Adrenal gland (tissue), 12 donors: ENCODE measurements around the gene LSM12. TPM values are rescaled to one million over a fixed set of nuclear protein-coding genes. Genes with fewer than 3 reads are reported as not detected.
A peak's percentile ranks its signal among the peaks of the same experiment; 100 is the strongest.

ENCODE experiments used
- DNase-seq, 7 donors: peaks; one replicate each; pipeline ENCODE4 v3.0.0-alpha.2; 2019 to 2020
- H3K27ac ChIP-seq, 5 donors: fragments of 200-600 bp; sonication (generic) in 4 of 5; 1 replicate in 3 of 5; 2 replicates in 2 of 5; pipeline versions ENCODE4 v1.5.1 to v1.8.0; 2016 to 2020; ENCODE audit warnings: mild to moderate bottlenecking in 1 of 5
- H3K27me3 ChIP-seq: fragments of 200-600 bp; 2 replicates; pipeline ENCODE4 v1.8.0; 2021
- H3K36me3 ChIP-seq, 2 donors: fragments of 200-600 bp; replicated peaks in 1 of 2; 1 replicate in 1 of 2; 2 replicates in 1 of 2; pipeline versions ENCODE4 v1.5.1 to v1.8.0; 2018 to 2022
- H3K4me1 ChIP-seq, 2 donors: fragments of 200-600 bp; replicated peaks in 1 of 2; 1 replicate in 1 of 2; 2 replicates in 1 of 2; pipeline versions ENCODE4 v1.5.1 to v1.8.0; 2018 to 2021
- H3K4me3 ChIP-seq, 4 donors: fragments of 200-600 bp; sonication (generic) in 3 of 4; one replicate each; pipeline ENCODE4 v1.5.1; 2016 to 2018
- H3K9me3 ChIP-seq, 3 donors: fragments of 200-600 bp; sonication (generic) in 1 of 3; replicated peaks in 1 of 3; 1 replicate in 2 of 3; 2 replicates in 1 of 3; pipeline versions ENCODE4 v1.5.1 to v1.8.0; 2016 to 2021
- POLR2A ChIP-seq, 2 donors: fragments of 450-650 bp; IDR thresholded peaks; one replicate each; pipeline ENCODE4 v1.6.1; 2017; ENCODE audit warnings: antibody characterized with exemption in 2 of 2, mild to moderate bottlenecking in 2 of 2, moderate library complexity in 1 of 2
- WGBS, 4 donors: extraction: QIAGEN DNeasy Blood & Tissue Kit in 2 of 4; methylation state at CpG; one replicate each; pipeline versions ENCODE4 v1.1.5 to v1.1.7; 2013 to 2017; 5-methylcytosine and 5-hydroxymethylcytosine counted together
- intact Hi-C, 2 donors: fragments of 100-400 bp; cut with DNase I; formaldehyde crosslinking; loops; one replicate each; pipeline versions ENCODE4 v1.14.1 to v1.15.0; 2022 to 2023
- polyA plus RNA-seq, 3 donors: library from polyadenylated mRNA; stranded (reverse); fragments of 200-250 nt in 2 of 3; fragments of 350-450 nt in 1 of 3; fragmentation: Illumina TruSeq in 1 of 3; extraction: RNeasy Lipid Tissue Mini Kit (QIAGEN cat#74804) in 1 of 3; gene quantifications; one replicate each; pipeline ENCODE4 v1.2.3, GENCODE V29; 2013 to 2014
- total RNA-seq, 9 donors: library from RNA; depleted of rRNA in 4 of 9; stranded (reverse); fragments of >200 nt in 4 of 9; fragments of 120-200 nt in 1 of 9; fragmentation: NEBNext Ultra II Directional in 1 of 9; extraction: Animal tissue kit (Norgen Biotek cat#: 25700) in 1 of 9; gene quantifications; one replicate each; pipeline versions ENCODE4 v1.1.0 to v1.2.4, GENCODE V29; 2013 to 2023
- TF ChIP-seq, protein P1 (sequence below), 6 experiments: fragments of 450-650 bp in 4 of 6; fragments of 200-600 bp in 2 of 6; sonication (generic) in 1 of 6; IDR thresholded peaks; 1 replicate in 5 of 6; 2 replicates in 1 of 6; pipeline versions ENCODE4 v1.5.1 to v1.8.0; 2016 to 2021; ENCODE audit warnings: antibody characterized with exemption in 6 of 6, mild to moderate bottlenecking in 2 of 6, moderate library complexity in 1 of 6
- donor health status: healthy with polysubstance abuse.
- donor health status: Bipolar disorder and iron deficiency.
- donor health status: DM: yes; HTN: yes; CAD: no.
- donor health status: DM: no; HTN: no; CAD: no.
- donor health status: DM: no; HTN: no; CAD: no.
- donor health status: DM: yes; HTN: yes; CAD: no.

The LSM12 gene
- total and polyA plus RNA-seq, 12 donors = 19.8 to 54.7 (median 37.3) TPM

DNA sequence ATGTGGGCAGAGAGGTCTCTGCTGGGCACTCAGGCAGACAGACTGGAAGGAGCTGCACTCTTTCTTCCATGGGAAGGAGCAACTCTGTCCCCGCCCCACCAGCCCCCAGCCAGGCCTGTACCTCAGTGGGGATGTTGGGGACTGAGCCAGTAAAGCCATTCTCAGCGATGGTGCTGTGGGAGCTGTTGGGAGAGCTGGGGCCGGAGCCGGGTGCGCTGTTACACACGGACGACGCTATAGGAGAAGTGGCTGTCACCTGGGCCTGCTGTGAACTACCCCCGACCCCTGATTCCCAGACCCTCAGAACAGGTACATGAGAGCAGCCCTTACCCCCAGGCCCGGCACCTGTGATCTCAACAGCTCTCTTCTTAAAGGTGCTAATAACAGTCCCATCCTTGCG, 25.6 kb upstream of the LSM12 start:
- TF ChIP-seq POLR2A (IDR thresholded peaks at IDR 0.05) = no peak
- TF ChIP-seq, protein P1, sequence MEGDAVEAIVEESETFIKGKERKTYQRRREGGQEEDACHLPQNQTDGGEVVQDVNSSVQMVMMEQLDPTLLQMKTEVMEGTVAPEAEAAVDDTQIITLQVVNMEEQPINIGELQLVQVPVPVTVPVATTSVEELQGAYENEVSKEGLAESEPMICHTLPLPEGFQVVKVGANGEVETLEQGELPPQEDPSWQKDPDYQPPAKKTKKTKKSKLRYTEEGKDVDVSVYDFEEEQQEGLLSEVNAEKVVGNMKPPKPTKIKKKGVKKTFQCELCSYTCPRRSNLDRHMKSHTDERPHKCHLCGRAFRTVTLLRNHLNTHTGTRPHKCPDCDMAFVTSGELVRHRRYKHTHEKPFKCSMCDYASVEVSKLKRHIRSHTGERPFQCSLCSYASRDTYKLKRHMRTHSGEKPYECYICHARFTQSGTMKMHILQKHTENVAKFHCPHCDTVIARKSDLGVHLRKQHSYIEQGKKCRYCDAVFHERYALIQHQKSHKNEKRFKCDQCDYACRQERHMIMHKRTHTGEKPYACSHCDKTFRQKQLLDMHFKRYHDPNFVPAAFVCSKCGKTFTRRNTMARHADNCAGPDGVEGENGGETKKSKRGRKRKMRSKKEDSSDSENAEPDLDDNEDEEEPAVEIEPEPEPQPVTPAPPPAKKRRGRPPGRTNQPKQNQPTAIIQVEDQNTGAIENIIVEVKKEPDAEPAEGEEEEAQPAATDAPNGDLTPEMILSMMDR (IDR thresholded peaks at IDR 0.05) = no peak
- H3K36me3 ChIP-seq = peaks cover 0 to 59% of the 10 kb centered on the region in 2 donors

GRCh38 chr17:44091200-44091997, 24.9 kb upstream of the LSM12 start:
- TF ChIP-seq POLR2A (IDR thresholded peaks at IDR 0.05) = no peak
- TF ChIP-seq, protein P1 (IDR thresholded peaks at IDR 0.05) = no peak
- no peak for DNase-seq
- H3K27ac ChIP-seq = no peak overlapping the region
- H3K36me3 ChIP-seq = peaks cover 0 to 62% of the 10 kb centered on the region in 2 donors
- no peaks in the 10 kb centered on the region for H3K27me3 ChIP-seq
- no peak overlapping the region for H3K4me3 ChIP-seq
- H3K9me3 ChIP-seq = no peaks in the 10 kb centered on the region
- intact Hi-C loops = no loop called here
- WGBS, 4 donors = 85 to 94% (median 90%) methylated on average over 5 to 14 of the region's 14 CpGs
- peaks cover 12 to 25% of the 10 kb centered on the region in 2 donors for H3K4me1 ChIP-seq

More for the DNA sequence above, 25.6 kb upstream of the LSM12 start:
- no peak for DNase-seq
- intact Hi-C loops = no loop called here
- Histone ChIP-seq H3K4me1 (peaks cover 18 to 29% of the 10 kb centered on the region in 2 donors), H3K27me3 (no peaks in the 10 kb centered on the region), H3K27ac (no peak overlapping the region), H3K4me3 (no peak overlapping the region), H3K9me3 (no peaks in the 10 kb centered on the region)
- WGBS, 4 donors = 92 to 97% (median 94%) methylated on average over 10 to 11 of the region's 11 CpGs

DNA sequence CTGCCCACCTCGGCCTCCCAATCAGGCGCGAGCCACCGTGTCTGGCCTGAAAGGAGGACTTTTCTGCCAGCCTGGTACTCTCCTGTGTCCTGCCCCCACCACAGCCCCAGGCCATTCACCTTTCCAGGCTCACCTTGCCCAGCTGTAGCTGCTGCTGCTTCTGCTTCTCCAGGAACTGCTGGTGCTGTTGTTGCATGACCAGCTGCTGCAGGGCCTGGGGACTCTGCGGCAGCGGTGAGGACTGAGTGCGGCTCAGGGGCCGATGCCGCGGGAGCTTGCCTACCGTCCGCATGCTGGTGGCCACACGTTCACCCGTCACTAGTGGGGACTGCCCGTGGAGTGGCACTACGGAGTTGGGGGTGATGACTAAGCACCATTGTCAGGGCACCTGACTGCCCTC, 21.8 kb upstream of the LSM12 start:
- peaks cover 0 to 86% of the 10 kb centered on the region in 2 donors for H3K36me3 ChIP-seq
- no peaks in the 10 kb centered on the region for H3K27me3 ChIP-seq
- no peak overlapping the region for H3K27ac ChIP-seq
- WGBS, 4 donors = 92 to 96% (median 95%) methylated on average over 15 to 16 of the region's 16 CpGs
- intact Hi-C loops = no loop called here
- H3K4me1 ChIP-seq = peaks cover 4 to 8% of the 10 kb centered on the region in 2 donors
- no peaks in the 10 kb centered on the region for H3K9me3 ChIP-seq
- DNase-seq = no peak
- no peak overlapping the region for H3K4me3 ChIP-seq
- TF ChIP-seq, protein P1 (IDR thresholded peaks at IDR 0.05) = no peak
- TF ChIP-seq POLR2A (IDR thresholded peaks at IDR 0.05) = no peak

GRCh38 chr17:44087319-44087718, 20.8 kb upstream of the LSM12 start:
- no peak for TF ChIP-seq POLR2A (IDR thresholded peaks at IDR 0.05)
- TF ChIP-seq, protein P1 (IDR thresholded peaks at IDR 0.05) = no peak
- DNase-seq = no peak
- H3K27me3 ChIP-seq = no peaks in the 10 kb centered on the region
- intact Hi-C loops = no loop called here
- peaks cover 4 to 8% of the 10 kb centered on the region in 2 donors for H3K4me1 ChIP-seq
- 59 to 73% (median 64%) methylated on average over 7 to 8 of the region's 8 CpGs for WGBS, 4 donors
- peak overlapping the region in 2 of 5 donors; percentile 52 to 64 for H3K27ac ChIP-seq
- H3K36me3 ChIP-seq = peaks cover 0 to 86% of the 10 kb centered on the region in 2 donors
- no peaks in the 10 kb centered on the region for H3K9me3 ChIP-seq
- no peak overlapping the region for H3K4me3 ChIP-seq
